Activated CD8-positive, alpha-beta memory T cell treated with anti-CD3 and anti-CD28 coated beads, Interleukin-2, amount 50 U/mL, for 48 hours (primary cell): ENCODE data around the gene VLDLR.
"Not testable (repeated sequence)": the region's sequence is repeated elsewhere in the genome, so short reads cannot be mapped to it uniquely, and the experiment has no call there.

ENCODE experiments used
- DNase-seq: peaks from one replicate; pipeline ENCODE4 v3.0.0-alpha.2; 2020

Gene VLDLR

GRCh38 chr9:2664174-2665065 is 42.8 kb downstream of the VLDLR start:
- DNase-seq = no peak

GRCh38 chr9:2666569-2666968 is 45.0 kb downstream of the VLDLR start:
- no peak for DNase-seq

DNA sequence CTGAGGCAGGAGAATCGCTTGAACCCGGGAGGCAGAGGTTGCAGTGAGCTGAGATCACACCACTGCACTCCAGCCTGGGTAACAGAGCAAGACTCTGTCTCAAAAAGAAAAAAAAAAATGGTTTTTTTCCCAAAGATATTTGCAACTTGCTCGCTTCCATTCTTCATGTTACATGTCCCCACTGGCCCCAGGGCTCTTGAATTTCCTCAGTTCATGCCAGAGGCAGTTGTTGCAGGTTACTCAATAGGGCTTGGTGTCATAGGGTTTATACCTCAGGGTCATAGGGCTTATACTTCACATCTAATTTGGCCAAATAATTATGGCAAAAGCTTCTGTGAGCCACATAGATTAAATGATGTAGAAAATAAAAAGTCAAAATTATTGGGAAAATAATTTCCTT is 51.6 kb downstream of the VLDLR start:
- no peak for DNase-seq

GRCh38 chr9:2674141-2674824 is 52.7 kb downstream of the VLDLR start:
- DNase-seq = no peak

DNA sequence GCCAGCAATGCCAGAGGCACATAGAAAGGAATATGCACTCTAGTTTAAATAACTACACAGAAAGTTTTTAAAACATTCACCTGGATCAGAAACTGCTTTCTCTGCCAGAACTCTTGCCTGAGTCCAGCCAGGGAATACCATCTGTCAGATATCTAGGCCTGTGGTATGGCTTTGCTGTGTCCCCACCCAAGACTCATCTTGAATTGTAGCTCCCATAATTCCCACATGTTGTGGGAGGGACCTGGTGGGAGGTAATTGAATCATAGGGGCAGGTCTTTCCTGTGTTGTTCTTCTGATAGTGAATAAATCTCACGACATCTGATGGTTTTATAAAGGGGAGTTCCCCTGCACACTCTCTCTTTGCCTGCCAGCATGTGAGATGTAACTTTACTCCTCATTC is 54.2 kb downstream of the VLDLR start:
- no peak for DNase-seq

GRCh38 chr9:2676466-2676865 is 54.9 kb downstream of the VLDLR start:
- no peak for DNase-seq

DNA sequence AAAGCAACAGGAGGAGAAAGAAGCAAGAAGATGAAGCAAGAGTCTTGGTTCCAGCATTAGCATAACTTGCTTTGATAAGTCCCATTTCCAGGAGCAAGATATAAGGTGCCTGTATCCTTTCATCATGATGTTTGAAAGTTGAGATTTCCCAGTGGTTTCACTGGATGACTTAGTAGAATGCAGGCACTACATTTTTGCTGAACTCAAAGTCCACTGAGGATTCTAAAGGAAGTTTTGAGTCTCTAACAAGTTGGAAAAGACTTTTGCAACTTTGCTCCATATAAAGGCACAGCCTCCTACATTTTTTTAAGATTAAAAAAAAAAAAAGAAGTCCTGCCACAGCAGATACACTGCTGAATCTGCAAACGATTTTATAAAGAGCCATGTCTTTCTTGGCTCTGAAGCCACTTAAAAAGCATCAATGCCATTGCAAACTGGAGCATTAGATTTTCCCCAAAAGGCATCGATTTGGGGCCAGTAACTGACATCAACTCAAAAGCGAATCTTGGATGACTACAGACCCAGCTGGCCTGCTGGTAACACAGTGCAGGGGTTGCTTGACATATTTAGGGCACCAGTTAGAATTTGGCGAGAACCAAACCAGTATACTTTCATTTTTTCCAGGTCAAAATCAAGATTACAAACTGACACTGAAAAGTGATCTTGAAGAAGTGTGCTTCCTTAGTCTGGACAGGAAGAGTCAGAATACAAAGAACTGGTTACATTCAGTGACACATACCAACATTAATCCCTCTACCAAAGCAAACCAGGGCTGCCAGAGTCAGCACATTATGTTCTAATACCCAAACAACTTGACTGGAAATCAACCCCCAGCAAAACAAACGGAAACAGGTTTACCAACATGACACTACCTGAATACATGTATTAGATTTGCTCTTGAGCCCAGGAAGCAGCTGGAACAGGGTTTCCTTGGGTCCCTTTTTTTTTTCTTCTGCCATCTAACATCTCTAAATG is 56.6 kb downstream of the VLDLR start:
- no peak for DNase-seq

- DNase-seq = no peak
Measured at GRCh38 chr9:2679011-2679410, 57.4 kb downstream of the VLDLR start.

GRCh38 chr9:2681981-2682380 is 60.4 kb downstream of the VLDLR start:
- DNase-seq = no peak

DNA sequence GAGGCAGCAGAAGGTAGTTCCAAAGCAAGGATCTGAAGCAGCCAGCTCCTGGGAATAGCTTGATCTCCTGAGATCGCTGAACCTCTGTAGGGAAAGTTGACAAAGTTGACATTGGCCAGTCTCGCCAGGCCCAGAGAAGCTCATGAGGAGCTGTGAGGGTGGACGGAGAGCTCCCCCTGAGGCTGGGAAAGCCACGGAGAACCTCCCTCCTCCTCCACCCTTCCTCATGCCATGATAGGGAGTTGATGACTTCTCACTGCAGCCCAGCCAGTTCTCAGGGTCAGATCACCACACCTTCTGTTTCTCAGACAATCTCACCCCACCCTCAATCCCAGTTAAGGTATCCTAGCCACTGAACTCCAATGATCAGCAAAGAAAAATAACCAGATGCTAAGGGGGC is 65.3 kb downstream of the VLDLR start:
- no peak for DNase-seq

DNA sequence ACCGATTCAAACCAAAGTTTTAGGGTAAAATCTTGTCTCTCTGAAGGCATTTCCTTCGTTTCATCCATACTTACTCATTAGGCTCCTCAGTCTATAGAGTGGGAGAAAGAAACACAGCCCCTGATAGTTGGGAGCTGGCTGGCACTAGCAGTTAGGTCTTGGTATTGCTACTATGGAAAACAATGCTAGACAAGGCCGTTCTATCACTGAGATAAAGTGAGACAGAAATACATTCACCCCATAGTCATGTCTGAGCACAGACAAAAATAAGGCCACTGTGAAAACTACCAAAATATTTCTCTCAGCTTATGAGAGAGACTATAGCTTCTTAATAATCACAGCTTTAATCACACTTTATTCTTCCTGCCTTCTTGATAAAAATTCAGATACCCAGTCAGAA is 67.0 kb downstream of the VLDLR start:
- DNase-seq = no peak

GRCh38 chr9:2691212-2691611 is 69.6 kb downstream of the VLDLR start:
- no peak for DNase-seq

DNA sequence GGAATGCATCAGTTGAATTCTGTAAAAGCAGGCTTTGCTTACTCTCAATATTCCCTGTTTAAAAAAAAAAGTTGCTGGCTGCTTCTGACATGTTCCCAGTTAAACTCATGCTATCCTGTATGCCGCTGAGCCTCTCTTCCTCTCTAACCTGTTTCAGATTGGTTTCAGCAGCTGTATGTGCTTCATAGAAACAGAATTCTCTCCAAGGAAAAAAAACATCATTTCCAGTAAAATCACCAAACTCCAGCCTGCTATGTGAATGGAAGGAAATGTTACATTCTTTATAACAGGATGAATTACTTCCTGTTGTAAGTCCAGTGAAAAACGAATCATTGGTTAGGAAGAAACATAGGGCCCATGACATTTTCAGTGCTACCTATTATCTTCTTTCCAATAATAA is 70.0 kb downstream of the VLDLR start:
- no peak for DNase-seq

DNA sequence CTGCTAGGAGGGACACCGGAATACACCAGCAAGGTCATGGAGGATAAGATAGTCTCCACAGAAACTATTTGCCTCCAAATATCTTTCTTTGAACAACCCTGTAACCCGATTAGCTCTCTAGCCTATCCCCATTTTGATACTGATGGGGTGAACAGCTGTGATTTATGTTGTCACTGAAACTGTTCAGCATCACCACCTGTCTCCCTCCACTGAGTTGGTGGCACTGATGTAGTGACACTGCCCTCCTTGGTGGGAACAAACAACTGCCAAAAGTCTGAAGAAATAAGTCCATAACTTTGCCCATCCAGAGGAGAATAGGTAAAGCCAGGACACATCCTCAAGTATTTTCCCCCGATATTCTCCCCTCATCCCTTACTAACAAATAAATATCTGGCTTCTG is 71.5 kb downstream of the VLDLR start:
- DNase-seq = no peak

DNA sequence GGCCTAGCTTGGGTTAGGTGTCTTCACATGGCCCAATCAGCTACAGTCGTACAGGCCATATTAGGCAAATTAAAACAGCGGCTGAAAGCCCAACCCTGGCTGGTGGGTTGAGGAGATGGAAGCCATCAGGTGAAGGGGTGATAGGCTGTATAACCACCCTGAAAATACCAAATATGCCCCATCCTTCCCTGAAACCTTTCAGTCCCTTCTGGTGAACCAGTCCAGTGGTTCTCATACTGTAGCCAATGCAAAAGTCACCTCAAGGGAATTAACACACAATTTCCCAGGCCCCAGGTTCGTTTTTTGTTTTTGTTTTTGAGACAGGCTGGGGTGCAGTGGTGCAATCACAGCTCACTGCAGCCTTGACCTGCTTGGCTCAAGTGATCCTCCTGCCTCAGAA is 75.9 kb downstream of the VLDLR start:
- DNase-seq = no peak

DNA sequence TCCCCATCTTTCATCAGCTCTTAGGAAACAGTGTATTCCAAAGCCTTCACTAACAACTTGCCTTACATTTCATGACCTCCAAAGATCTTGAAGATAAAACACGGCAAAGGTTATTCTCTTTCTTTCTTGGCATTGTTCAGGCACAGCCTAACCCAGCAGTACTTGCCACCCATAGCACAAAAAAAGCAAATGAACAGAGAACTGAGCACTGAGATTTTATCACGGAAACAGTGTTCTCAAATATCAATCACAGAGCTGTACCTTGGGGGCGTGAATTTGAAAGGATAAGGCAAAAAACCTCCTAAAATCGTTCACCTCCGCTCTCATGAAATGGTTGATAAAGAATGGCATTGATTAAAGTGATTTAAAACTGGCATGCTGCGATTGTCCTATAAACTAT is 78.8 kb downstream of the VLDLR start:
- no peak for DNase-seq

GRCh38 chr9:2700909-2701550 is 79.4 kb downstream of the VLDLR start:
- DNase-seq = no peak

DNA sequence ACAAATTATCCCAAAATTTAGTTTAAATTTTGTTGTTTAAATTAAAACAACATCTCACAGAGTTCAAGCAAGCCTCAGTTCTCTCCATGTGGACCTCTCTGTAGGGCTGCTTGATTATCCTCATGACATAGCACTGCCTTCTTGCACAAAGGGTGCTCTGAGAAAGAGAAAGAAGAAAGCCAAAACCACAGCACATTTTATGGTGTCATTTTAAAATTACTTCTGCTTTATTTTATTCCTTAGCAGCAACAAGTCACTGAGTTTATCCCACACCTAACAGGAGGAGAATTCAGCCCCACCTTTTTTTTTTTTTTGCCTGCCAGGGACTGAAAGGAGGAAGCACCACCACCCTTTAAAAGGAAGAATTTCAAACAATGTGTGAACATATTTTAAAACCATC is 82.9 kb downstream of the VLDLR start:
- no peak for DNase-seq

DNA sequence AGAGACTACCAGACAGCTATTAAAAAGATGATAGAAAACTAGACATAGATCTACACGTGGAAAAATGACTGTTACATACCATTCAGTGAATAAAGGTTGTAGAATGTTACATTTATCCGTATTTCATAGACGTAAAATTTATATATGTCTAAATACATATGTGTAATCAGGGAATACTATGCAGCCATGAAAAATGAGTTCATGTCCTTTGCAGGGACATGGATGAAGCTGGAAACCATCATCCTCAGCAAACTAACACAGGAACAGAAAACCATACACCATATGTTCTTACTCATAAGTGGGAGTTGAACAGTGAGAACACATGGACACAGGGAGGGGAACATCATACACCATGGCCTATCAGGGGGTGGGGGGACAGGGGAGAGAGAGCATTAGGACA is 85.7 kb downstream of the VLDLR start:
- DNase-seq = not testable (repeated sequence)
